Endothelial cell of umbilical vein (primary cell): Measurements from ENCODE around the gene FZD10. TPM values are rescaled to one million over a fixed set of nuclear protein-coding genes. Genes with fewer than 3 reads are reported as not detected.

Experiments
- BruUV-seq: library from RNA; stranded (reverse); fragments of 400-500 nt; replicated peaks from 2 replicates; lab custom pipeline; 2021; lab: Mats Ljungman, UMichigan
- CTCF ChIA-PET: fragments of 300-600, 350-600 bp; sonication (Branson Sonifier 250); formaldehyde crosslinking; loops from one replicate; lab custom pipeline; 2021; ENCODE audit warnings: antibody characterized with exemption, inconsistent platforms; lab: Charles Lee
- POLR2A ChIA-PET: fragments of 300-600, 350-600 bp; sonication (Branson Sonifier 250); formaldehyde crosslinking; loops from one replicate; lab custom pipeline; 2021; ENCODE audit warnings: antibody characterized with exemption, inconsistent platforms; lab: Charles Lee
- DNase-seq: peaks from one replicate; pipeline ENCODE4 v3.0.0-alpha.2; 2011; ENCODE audit warnings: low read depth, low spot score
- FAIRE-seq: peaks from 2 replicates; lab custom pipeline; 2011; peaks lifted over from hg19 to GRCh38; lab: Jason Lieb, UNC
- H2AFZ ChIP-seq: 2 replicates; pipeline ENCODE4 v1.6.0; 2012; ENCODE audit warnings: low read depth, low read length, control low read depth, inconsistent platforms
- H3K27ac ChIP-seq: 2 replicates; pipeline ENCODE4 v1.5.1; 2011; ENCODE audit warnings: low read depth, mild to moderate bottlenecking, control low read depth, low read length, moderate library complexity; ENCODE audit not compliant: insufficient read depth
- H3K27me3 ChIP-seq, 2 experiments: 2 replicates each; pipeline versions ENCODE4 v1.6.0 to v1.6.1; 2011; ENCODE audit warnings: low read length in 2 of 2, mixed read lengths in 1 of 2; ENCODE audit not compliant: control insufficient read depth in 2 of 2, insufficient read depth in 2 of 2
- H3K36me3 ChIP-seq, 2 experiments: 2 replicates in 1 of 2; 3 replicates in 1 of 2; pipeline ENCODE4 v1.5.1; 2011; ENCODE audit warnings: low read length in 2 of 2, mild to moderate bottlenecking in 1 of 2, moderate library complexity in 1 of 2; ENCODE audit not compliant: control insufficient read depth in 2 of 2, insufficient read depth in 2 of 2; ENCODE audit errors: extremely low read depth in 1 of 2
- H3K4me1 ChIP-seq: 3 replicates; pipeline ENCODE4 v1.5.1; 2011; ENCODE audit warnings: mild to moderate bottlenecking, low read length; ENCODE audit not compliant: control insufficient read depth, insufficient read depth; ENCODE audit errors: extremely low read depth
- H3K4me2 ChIP-seq: 2 replicates; pipeline ENCODE4 v1.6.1; 2011; ENCODE audit warnings: low read length, control low read depth, mixed read lengths; ENCODE audit not compliant: insufficient read depth
- H3K4me3 ChIP-seq, 3 experiments: fragments of 200-600 bp in 1 of 3; sonication (generic), shearing (Covaris generic) in 1 of 3; replicated peaks in 1 of 3; 2 replicates each; pipeline ENCODE4 v1.5.1; 2011 to 2016; ENCODE audit warnings: control low read depth in 3 of 3, low read length in 3 of 3, mild to moderate bottlenecking in 2 of 3, inconsistent platforms in 1 of 3, low read depth in 1 of 3, moderate library complexity in 1 of 3; ENCODE audit not compliant: insufficient read depth in 1 of 3
- H3K79me2 ChIP-seq: 2 replicates; pipeline ENCODE4 v1.6.0; 2012; ENCODE audit warnings: low read length, inconsistent platforms; ENCODE audit not compliant: control insufficient read depth, insufficient read depth
- H3K9ac ChIP-seq: replicated peaks from 2 replicates; pipeline ENCODE3; 2011; ENCODE audit warnings: low read length, control low read depth; ENCODE audit not compliant: insufficient read depth; ENCODE audit errors: extremely low read depth
- H3K9me1 ChIP-seq: replicated peaks from 3 replicates; pipeline ENCODE4 v1.6.0; 2011; ENCODE audit warnings: mild to moderate bottlenecking, low read length; ENCODE audit not compliant: control insufficient read depth, insufficient read depth; ENCODE audit errors: extremely low read depth
- H3K9me3 ChIP-seq: replicated peaks from 2 replicates; pipeline ENCODE4 v1.5.1; 2012; ENCODE audit warnings: low read length, inconsistent platforms; ENCODE audit not compliant: control insufficient read depth, insufficient read depth
- H4K20me1 ChIP-seq: replicated peaks from 2 replicates; pipeline ENCODE3; 2011; ENCODE audit warnings: mild to moderate bottlenecking, low read length; ENCODE audit not compliant: control insufficient read depth, insufficient read depth; ENCODE audit errors: extremely low read depth
- EZH2 ChIP-seq: IDR thresholded peaks from 2 replicates; pipeline ENCODE4 v1.6.1; 2012; ENCODE audit warnings: borderline replicate concordance, low read depth, mild to moderate bottlenecking, moderate library complexity, low read length, inconsistent platforms; ENCODE audit not compliant: severe bottlenecking
- FOS ChIP-seq: IDR thresholded peaks from 2 replicates; pipeline ENCODE4 v1.6.1; 2011; ENCODE audit warnings: mild to moderate bottlenecking, low read length, moderate library complexity, borderline replicate concordance; ENCODE audit not compliant: insufficient read depth
- GATA2 ChIP-seq: IDR thresholded peaks from 2 replicates; pipeline ENCODE4 v1.7.0; 2011; ENCODE audit warnings: low read depth, mild to moderate bottlenecking, moderate library complexity, mixed read lengths, low read length; ENCODE audit not compliant: insufficient read length, insufficient read depth
- JUN ChIP-seq: IDR thresholded peaks from 2 replicates; pipeline ENCODE4 v1.6.1; 2011; ENCODE audit warnings: borderline replicate concordance, low read depth; ENCODE audit not compliant: insufficient read length, insufficient read depth
- MYC ChIP-seq: IDR thresholded peaks from one replicate; pipeline ENCODE4 v1.6.1; 2011; ENCODE audit warnings: mild to moderate bottlenecking, low read depth, low read length
- POLR2A ChIP-seq: IDR thresholded peaks from 2 replicates; pipeline ENCODE4 v1.6.1; 2012; ENCODE audit warnings: low read depth, mild to moderate bottlenecking, control low read depth, low read length
- POLR2AphosphoS5 ChIP-seq: IDR thresholded peaks from 2 replicates; pipeline ENCODE4 v1.6.1; 2012; ENCODE audit warnings: low read depth, mild to moderate bottlenecking, control low read depth, low read length, moderate library complexity; ENCODE audit not compliant: insufficient read depth
- dilution Hi-C: fragments of 300-500 bp; cut with MboI; formaldehyde crosslinking; loops from one replicate; pipeline ENCODE4 v1.15.0; 2019; ENCODE audit warnings: low sequenced_read_pairs; ENCODE audit not compliant: extremely low pct_ligation_motif_present
- intact Hi-C: fragments of 100-400 bp; cut with micrococcal nuclease; formaldehyde crosslinking; loops from one replicate; pipeline ENCODE4 v1.10.0; 2022
- polyA plus RNA-seq, 4 experiments: library from polyadenylated mRNA; depleted of rRNA in 3 of 4; stranded (reverse) in 3 of 4; unstranded in 1 of 4; fragments of >200 nt; gene quantifications; 2 replicates each; pipeline versions ENCODE4 v1.2.1 to v1.2.3, GENCODE V29; 2011 to 2012; ENCODE audit warnings: missing spikeins in 1 of 4
- total RNA-seq: library from RNA; stranded (reverse); gene quantifications from 2 replicates; pipeline ENCODE4 v1.2.3, GENCODE V29; 2021
- TF ChIP-seq, protein P1 (sequence below): IDR thresholded peaks from 2 replicates; pipeline ENCODE4 v1.6.1; 2011; ENCODE audit not compliant: insufficient read depth, insufficient read length
- TF ChIP-seq, protein P2 (sequence below), 2 donors: IDR thresholded peaks; 1 replicate in 1 of 2; 2 replicates in 1 of 2; pipeline ENCODE4 v1.5.1; 2011; ENCODE audit warnings: low read length in 2 of 2, mild to moderate bottlenecking in 2 of 2, moderate library complexity in 2 of 2, control low read depth in 1 of 2, inconsistent platforms in 1 of 2, low read depth in 1 of 2; ENCODE audit not compliant: insufficient read depth in 1 of 2; ENCODE audit errors: extremely low read depth in 1 of 2

Gene FZD10
- total and polyA plus RNA-seq, 2 donors (not counting 3 experiments of a cell fraction or from before 2014, with no cell fraction given) = not detected

DNA sequence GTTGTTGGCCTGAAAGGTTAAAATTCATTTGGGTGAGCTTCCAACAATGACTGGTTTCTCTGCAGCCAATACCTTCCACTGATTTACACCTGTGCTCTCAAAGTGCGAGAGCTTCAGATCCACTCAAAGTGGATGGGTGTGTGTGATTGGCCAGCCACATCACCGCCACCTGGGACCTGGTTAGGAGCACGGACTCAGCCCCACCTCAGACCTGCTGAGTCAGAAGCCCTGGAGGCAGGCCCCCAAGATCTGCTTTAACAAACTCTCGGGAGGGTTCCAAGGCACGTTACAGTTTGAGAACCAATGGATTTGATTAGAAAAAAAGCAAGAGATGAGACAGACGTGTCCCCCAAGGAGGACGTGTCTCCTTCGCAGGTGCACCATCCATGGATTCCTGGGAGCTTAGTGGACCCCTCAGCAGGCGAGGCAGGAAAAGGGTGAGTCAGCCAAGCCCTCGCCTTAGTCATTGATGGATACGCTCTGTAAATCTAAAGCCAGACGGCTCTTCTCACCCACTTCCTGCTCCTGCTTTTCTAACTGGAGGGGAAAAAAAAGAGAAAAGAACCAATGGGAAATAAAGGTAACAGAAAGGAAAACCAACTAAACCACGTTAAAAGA, 24.5 kb downstream of the FZD10 start:
- no peak overlapping the region for H3K27ac ChIP-seq
- ChIA-PET CTCF (no interaction called here), POLR2A (no interaction called here)
- H2AFZ ChIP-seq = no peak overlapping the region
- intact Hi-C loops = no loop called here
- no peaks in the 10 kb centered on the region for H3K36me3 ChIP-seq
- H3K79me2 ChIP-seq = no peaks in the 10 kb centered on the region
- no peak overlapping the region for H3K4me2 ChIP-seq
- FAIRE-seq (no peak), DNase-seq (no peak)
- no peaks in the 10 kb centered on the region for H3K4me1 ChIP-seq
- dilution Hi-C loops = no loop called here
- H3K9me1 ChIP-seq = no peaks in the 10 kb centered on the region
- no peaks in the 10 kb centered on the region for H3K27me3 ChIP-seq
- no peaks in the 10 kb centered on the region for H4K20me1 ChIP-seq
- no peak for TF ChIP-seq EZH2
- TF ChIP-seq JUN = no peak
- TF ChIP-seq POLR2AphosphoS5 = no peak
- no peak for TF ChIP-seq FOS
- H3K9me3 ChIP-seq = peaks cover 2% of the 10 kb centered on the region
- BruUV-seq = no TSS peak
- no peak overlapping the region for H3K4me3 ChIP-seq
- H3K9ac ChIP-seq = no peak overlapping the region

DNA sequence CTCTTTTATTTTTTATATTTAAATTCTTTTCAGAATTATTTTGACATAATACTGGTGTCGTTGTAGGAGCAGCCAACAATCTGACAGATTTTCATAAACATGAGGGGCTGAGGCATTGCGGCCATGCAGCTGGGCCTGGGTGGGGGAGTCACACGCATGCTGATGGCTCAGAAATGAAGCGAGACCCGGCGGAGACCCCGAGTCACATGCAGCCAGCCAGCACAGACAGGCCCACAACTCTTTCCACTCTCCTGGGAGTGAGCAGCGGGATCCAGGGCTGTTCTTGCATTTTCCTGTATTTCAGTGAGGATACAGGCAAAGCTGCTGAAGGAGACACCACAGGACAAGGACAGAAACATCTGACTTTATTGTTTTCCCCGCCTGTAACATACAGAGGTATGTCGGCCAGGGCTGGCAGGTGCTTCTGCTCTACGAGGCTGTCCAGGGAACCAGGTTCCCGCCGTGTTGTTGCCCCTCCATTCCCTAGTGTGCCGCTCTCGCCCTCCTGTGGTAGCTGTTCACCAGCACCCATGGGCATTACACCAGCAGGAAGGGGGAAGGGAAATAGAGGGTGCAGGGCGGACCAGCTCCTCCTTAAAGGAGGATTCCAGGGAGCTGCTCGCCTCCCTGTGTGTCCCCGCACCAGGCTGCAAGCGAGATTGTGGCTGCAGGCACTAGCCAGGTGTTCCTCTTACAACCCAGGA, 30.5 kb downstream of the FZD10 start:
- CTCF ChIA-PET = no interaction called here

More for the DNA sequence above, 30.5 kb downstream of the FZD10 start:
- dilution Hi-C loops (no loop called here), intact Hi-C loops (no loop called here)
- Histone ChIP-seq H3K4me2 (no peak overlapping the region), H3K9me3 (peaks cover 3% of the 10 kb centered on the region), H3K27ac (no peak overlapping the region), H3K4me1 (no peaks in the 10 kb centered on the region), H3K27me3 (no peaks in the 10 kb centered on the region), H3K9ac (no peak overlapping the region), H4K20me1 (no peaks in the 10 kb centered on the region), H3K79me2 (no peaks in the 10 kb centered on the region), H3K4me3 (no peak overlapping the region), H2AFZ (no peak overlapping the region), H3K36me3 (no peaks in the 10 kb centered on the region), H3K9me1 (no peaks in the 10 kb centered on the region)
- DNase-seq = no peak
- TF ChIP-seq MYC (no peak), FOS (no peak), POLR2A (no peak), GATA2 (no peak), JUN (no peak), POLR2AphosphoS5 (no peak), EZH2 (no peak)
- TF ChIP-seq, protein P1, sequence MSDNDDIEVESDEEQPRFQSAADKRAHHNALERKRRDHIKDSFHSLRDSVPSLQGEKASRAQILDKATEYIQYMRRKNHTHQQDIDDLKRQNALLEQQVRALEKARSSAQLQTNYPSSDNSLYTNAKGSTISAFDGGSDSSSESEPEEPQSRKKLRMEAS = no peak
- TF ChIP-seq, protein P2, sequence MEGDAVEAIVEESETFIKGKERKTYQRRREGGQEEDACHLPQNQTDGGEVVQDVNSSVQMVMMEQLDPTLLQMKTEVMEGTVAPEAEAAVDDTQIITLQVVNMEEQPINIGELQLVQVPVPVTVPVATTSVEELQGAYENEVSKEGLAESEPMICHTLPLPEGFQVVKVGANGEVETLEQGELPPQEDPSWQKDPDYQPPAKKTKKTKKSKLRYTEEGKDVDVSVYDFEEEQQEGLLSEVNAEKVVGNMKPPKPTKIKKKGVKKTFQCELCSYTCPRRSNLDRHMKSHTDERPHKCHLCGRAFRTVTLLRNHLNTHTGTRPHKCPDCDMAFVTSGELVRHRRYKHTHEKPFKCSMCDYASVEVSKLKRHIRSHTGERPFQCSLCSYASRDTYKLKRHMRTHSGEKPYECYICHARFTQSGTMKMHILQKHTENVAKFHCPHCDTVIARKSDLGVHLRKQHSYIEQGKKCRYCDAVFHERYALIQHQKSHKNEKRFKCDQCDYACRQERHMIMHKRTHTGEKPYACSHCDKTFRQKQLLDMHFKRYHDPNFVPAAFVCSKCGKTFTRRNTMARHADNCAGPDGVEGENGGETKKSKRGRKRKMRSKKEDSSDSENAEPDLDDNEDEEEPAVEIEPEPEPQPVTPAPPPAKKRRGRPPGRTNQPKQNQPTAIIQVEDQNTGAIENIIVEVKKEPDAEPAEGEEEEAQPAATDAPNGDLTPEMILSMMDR (IDR thresholded peaks at IDR 0.05; ENCODE audit: extremely low read depth in 1 of 2, insufficient read depth in 1 of 2, low read depth in 1 of 2, low read length in 2 of 2) = no peak
- POLR2A ChIA-PET = no interaction called here
- BruUV-seq = no TSS peak
- no peak for FAIRE-seq
